ENCODE results near the gene HSD17B2.

The HSD17B2 gene

GRCh38 chr16:82045465-82045864 lies 10.4 kb downstream of the HSD17B2 start:
- Histone ChIP-seq H3K4me1 (ENCODE audit: control insufficient read depth in 5 of 5, insufficient read depth in 5 of 5, low read length in 5 of 5) (no peaks in the 10 kb centered on the region), H3K4me3 (ENCODE audit: low read depth in 1 of 5, low read length in 5 of 5) (no peak overlapping the region), H3K27me3 (ENCODE audit: control insufficient read depth in 5 of 5, insufficient read depth in 4 of 5, low read length in 5 of 5) (peaks cover 0 to 3% (median 0%) of the 10 kb centered on the region in 5 donors), H3K9me3 (ENCODE audit: control insufficient read depth in 5 of 5, low read length in 5 of 5) (no peaks in the 10 kb centered on the region), H3K36me3 (ENCODE audit: control insufficient read depth in 5 of 5, insufficient read depth in 5 of 5, low read length in 5 of 5) (no peaks in the 10 kb centered on the region), H3K9ac (ENCODE audit: low read length in 5 of 5) (no peak overlapping the region), H3K27ac (ENCODE audit: low read depth, low read length) (no peak overlapping the region)

GRCh38 chr16:82046541-82046940 lies 11.5 kb downstream of the HSD17B2 start:
- no peaks in the 10 kb centered on the region for H3K9me3 ChIP-seq (ENCODE audit: control insufficient read depth in 5 of 5, low read length in 5 of 5)
- no peak overlapping the region for H3K4me3 ChIP-seq (ENCODE audit: low read depth in 1 of 5, low read length in 5 of 5)
- H3K9ac ChIP-seq (ENCODE audit: low read length in 5 of 5): no peak overlapping the region
- peaks cover 0 to 3% (median 0%) of the 10 kb centered on the region in 5 donors for H3K27me3 ChIP-seq (ENCODE audit: control insufficient read depth in 5 of 5, insufficient read depth in 4 of 5, low read length in 5 of 5)
- H3K27ac ChIP-seq (ENCODE audit: low read depth, low read length): no peak overlapping the region
- H3K4me1 ChIP-seq (ENCODE audit: control insufficient read depth in 5 of 5, insufficient read depth in 5 of 5, low read length in 5 of 5): no peaks in the 10 kb centered on the region
- H3K36me3 ChIP-seq (ENCODE audit: control insufficient read depth in 5 of 5, insufficient read depth in 5 of 5, low read length in 5 of 5): no peaks in the 10 kb centered on the region

- H3K4me3 ChIP-seq (ENCODE audit: low read depth in 1 of 5, low read length in 5 of 5): no peak overlapping the region
- no peaks in the 10 kb centered on the region for H3K4me1 ChIP-seq (ENCODE audit: control insufficient read depth in 5 of 5, insufficient read depth in 5 of 5, low read length in 5 of 5)
- H3K27ac ChIP-seq (ENCODE audit: low read depth, low read length): no peak overlapping the region
Measured at GRCh38 chr16:82046941-82047340, 11.9 kb downstream of the HSD17B2 start.

GRCh38 chr16:82047374-82047773 lies 12.3 kb downstream of the HSD17B2 start:
- H3K27ac ChIP-seq (ENCODE audit: low read depth, low read length): no peak overlapping the region
- no peak overlapping the region for H3K9ac ChIP-seq (ENCODE audit: low read length in 5 of 5)
- no peak overlapping the region for H3K4me3 ChIP-seq (ENCODE audit: low read depth in 1 of 5, low read length in 5 of 5)
- no peaks in the 10 kb centered on the region for H3K36me3 ChIP-seq (ENCODE audit: control insufficient read depth in 5 of 5, insufficient read depth in 5 of 5, low read length in 5 of 5)
- H3K27me3 ChIP-seq (ENCODE audit: control insufficient read depth in 5 of 5, insufficient read depth in 4 of 5, low read length in 5 of 5): peaks cover 0 to 3% (median 0%) of the 10 kb centered on the region in 5 donors
- no peaks in the 10 kb centered on the region for H3K4me1 ChIP-seq (ENCODE audit: control insufficient read depth in 5 of 5, insufficient read depth in 5 of 5, low read length in 5 of 5)
- no peaks in the 10 kb centered on the region for H3K9me3 ChIP-seq (ENCODE audit: control insufficient read depth in 5 of 5, low read length in 5 of 5)

More at GRCh38 chr16:82046941-82047340, 11.9 kb downstream of the HSD17B2 start:
- Histone ChIP-seq H3K9me3 (ENCODE audit: control insufficient read depth in 5 of 5, low read length in 5 of 5) (no peaks in the 10 kb centered on the region), H3K9ac (ENCODE audit: low read length in 5 of 5) (no peak overlapping the region), H3K27me3 (ENCODE audit: control insufficient read depth in 5 of 5, insufficient read depth in 4 of 5, low read length in 5 of 5) (peaks cover 0 to 3% (median 0%) of the 10 kb centered on the region in 5 donors), H3K36me3 (ENCODE audit: control insufficient read depth in 5 of 5, insufficient read depth in 5 of 5, low read length in 5 of 5) (no peaks in the 10 kb centered on the region)

- H3K4me1 ChIP-seq (ENCODE audit: control insufficient read depth in 5 of 5, insufficient read depth in 5 of 5, low read length in 5 of 5): no peaks in the 10 kb centered on the region
- H3K9ac ChIP-seq (ENCODE audit: low read length in 5 of 5): no peak overlapping the region
- H3K27ac ChIP-seq (ENCODE audit: low read depth, low read length): no peak overlapping the region
- no peak overlapping the region for H3K4me3 ChIP-seq (ENCODE audit: low read depth in 1 of 5, low read length in 5 of 5)
- H3K36me3 ChIP-seq (ENCODE audit: control insufficient read depth in 5 of 5, insufficient read depth in 5 of 5, low read length in 5 of 5): no peaks in the 10 kb centered on the region
- no peaks in the 10 kb centered on the region for H3K9me3 ChIP-seq (ENCODE audit: control insufficient read depth in 5 of 5, low read length in 5 of 5)
- H3K27me3 ChIP-seq (ENCODE audit: control insufficient read depth in 5 of 5, insufficient read depth in 4 of 5, low read length in 5 of 5): peaks cover 0 to 3% (median 0%) of the 10 kb centered on the region in 5 donors
Measured at GRCh38 chr16:82047787-82048186, 12.7 kb downstream of the HSD17B2 start.

- H3K4me1 ChIP-seq (ENCODE audit: control insufficient read depth in 5 of 5, insufficient read depth in 5 of 5, low read length in 5 of 5): no peaks in the 10 kb centered on the region
- no peak overlapping the region for H3K4me3 ChIP-seq (ENCODE audit: low read depth in 1 of 5, low read length in 5 of 5)
- H3K27ac ChIP-seq (ENCODE audit: low read depth, low read length): no peak overlapping the region
Measured at GRCh38 chr16:82049484-82049883, 14.4 kb downstream of the HSD17B2 start.

GRCh38 chr16:82050506-82050905 lies 15.5 kb downstream of the HSD17B2 start:
- Histone ChIP-seq H3K9me3 (ENCODE audit: control insufficient read depth in 5 of 5, low read length in 5 of 5) (no peaks in the 10 kb centered on the region), H3K4me1 (ENCODE audit: control insufficient read depth in 5 of 5, insufficient read depth in 5 of 5, low read length in 5 of 5) (peaks cover 0 to 4% (median 0%) of the 10 kb centered on the region in 5 donors), H3K4me3 (ENCODE audit: low read depth in 1 of 5, low read length in 5 of 5) (no peak overlapping the region), H3K27ac (ENCODE audit: low read depth, low read length) (no peak overlapping the region), H3K27me3 (ENCODE audit: control insufficient read depth in 5 of 5, insufficient read depth in 4 of 5, low read length in 5 of 5) (peaks cover 0 to 3% (median 0%) of the 10 kb centered on the region in 5 donors), H3K9ac (ENCODE audit: low read length in 5 of 5) (no peak overlapping the region), H3K36me3 (ENCODE audit: control insufficient read depth in 5 of 5, insufficient read depth in 5 of 5, low read length in 5 of 5) (no peaks in the 10 kb centered on the region)

More at GRCh38 chr16:82049484-82049883, 14.4 kb downstream of the HSD17B2 start:
- H3K36me3 ChIP-seq (ENCODE audit: control insufficient read depth in 5 of 5, insufficient read depth in 5 of 5, low read length in 5 of 5): no peaks in the 10 kb centered on the region
- H3K9me3 ChIP-seq (ENCODE audit: control insufficient read depth in 5 of 5, low read length in 5 of 5): no peaks in the 10 kb centered on the region
- no peak overlapping the region for H3K9ac ChIP-seq (ENCODE audit: low read length in 5 of 5)
- peaks cover 0 to 3% (median 0%) of the 10 kb centered on the region in 5 donors for H3K27me3 ChIP-seq (ENCODE audit: control insufficient read depth in 5 of 5, insufficient read depth in 4 of 5, low read length in 5 of 5)

- Histone ChIP-seq H3K4me3 (ENCODE audit: low read depth in 1 of 5, low read length in 5 of 5) (no peak overlapping the region), H3K27ac (ENCODE audit: low read depth, low read length) (no peak overlapping the region), H3K4me1 (ENCODE audit: control insufficient read depth in 5 of 5, insufficient read depth in 5 of 5, low read length in 5 of 5) (peaks cover 0 to 9% (median 3%) of the 10 kb centered on the region in 5 donors), H3K36me3 (ENCODE audit: control insufficient read depth in 5 of 5, insufficient read depth in 5 of 5, low read length in 5 of 5) (no peaks in the 10 kb centered on the region), H3K9me3 (ENCODE audit: control insufficient read depth in 5 of 5, low read length in 5 of 5) (no peaks in the 10 kb centered on the region), H3K27me3 (ENCODE audit: control insufficient read depth in 5 of 5, insufficient read depth in 4 of 5, low read length in 5 of 5) (peaks cover 0 to 3% (median 0%) of the 10 kb centered on the region in 5 donors), H3K9ac (ENCODE audit: low read length in 5 of 5) (no peak overlapping the region)
Measured at GRCh38 chr16:82050909-82051357, 15.9 kb downstream of the HSD17B2 start.

- Histone ChIP-seq H3K36me3 (ENCODE audit: control insufficient read depth in 5 of 5, insufficient read depth in 5 of 5, low read length in 5 of 5) (no peaks in the 10 kb centered on the region), H3K4me1 (ENCODE audit: control insufficient read depth in 5 of 5, insufficient read depth in 5 of 5, low read length in 5 of 5) (peaks cover 0 to 14% (median 3%) of the 10 kb centered on the region in 5 donors), H3K27ac (ENCODE audit: low read depth, low read length) (no peak overlapping the region), H3K4me3 (ENCODE audit: low read depth in 1 of 5, low read length in 5 of 5) (no peak overlapping the region), H3K9me3 (ENCODE audit: control insufficient read depth in 5 of 5, low read length in 5 of 5) (no peaks in the 10 kb centered on the region), H3K9ac (ENCODE audit: low read length in 5 of 5) (no peak overlapping the region), H3K27me3 (ENCODE audit: control insufficient read depth in 5 of 5, insufficient read depth in 4 of 5, low read length in 5 of 5) (peaks cover 0 to 3% (median 0%) of the 10 kb centered on the region in 5 donors)
Measured at GRCh38 chr16:82051656-82052055, 16.6 kb downstream of the HSD17B2 start.

GRCh38 chr16:82055117-82055516 lies 20.1 kb downstream of the HSD17B2 start:
- Histone ChIP-seq H3K36me3 (ENCODE audit: control insufficient read depth in 5 of 5, insufficient read depth in 5 of 5, low read length in 5 of 5) (no peaks in the 10 kb centered on the region), H3K9ac (ENCODE audit: low read length in 5 of 5) (no peak overlapping the region), H3K9me3 (ENCODE audit: control insufficient read depth in 5 of 5, low read length in 5 of 5) (no peaks in the 10 kb centered on the region), H3K27ac (ENCODE audit: low read depth, low read length) (no peak overlapping the region), H3K4me1 (ENCODE audit: control insufficient read depth in 5 of 5, insufficient read depth in 5 of 5, low read length in 5 of 5) (peaks cover 0 to 14% (median 3%) of the 10 kb centered on the region in 5 donors), H3K27me3 (ENCODE audit: control insufficient read depth in 5 of 5, insufficient read depth in 4 of 5, low read length in 5 of 5) (peaks cover 0 to 3% (median 0%) of the 10 kb centered on the region in 5 donors), H3K4me3 (ENCODE audit: low read depth in 1 of 5, low read length in 5 of 5) (no peak overlapping the region)
